Activated gamma-delta T cell treated with Interleukin-2 at 50 U/mL for 16 hours (primary cell): ENCODE results near the gene CREB3.

Source experiments
- DNase-seq: peaks from one replicate; pipeline ENCODE4 v3.0.0-alpha.2; 2020

The CREB3 gene

DNA sequence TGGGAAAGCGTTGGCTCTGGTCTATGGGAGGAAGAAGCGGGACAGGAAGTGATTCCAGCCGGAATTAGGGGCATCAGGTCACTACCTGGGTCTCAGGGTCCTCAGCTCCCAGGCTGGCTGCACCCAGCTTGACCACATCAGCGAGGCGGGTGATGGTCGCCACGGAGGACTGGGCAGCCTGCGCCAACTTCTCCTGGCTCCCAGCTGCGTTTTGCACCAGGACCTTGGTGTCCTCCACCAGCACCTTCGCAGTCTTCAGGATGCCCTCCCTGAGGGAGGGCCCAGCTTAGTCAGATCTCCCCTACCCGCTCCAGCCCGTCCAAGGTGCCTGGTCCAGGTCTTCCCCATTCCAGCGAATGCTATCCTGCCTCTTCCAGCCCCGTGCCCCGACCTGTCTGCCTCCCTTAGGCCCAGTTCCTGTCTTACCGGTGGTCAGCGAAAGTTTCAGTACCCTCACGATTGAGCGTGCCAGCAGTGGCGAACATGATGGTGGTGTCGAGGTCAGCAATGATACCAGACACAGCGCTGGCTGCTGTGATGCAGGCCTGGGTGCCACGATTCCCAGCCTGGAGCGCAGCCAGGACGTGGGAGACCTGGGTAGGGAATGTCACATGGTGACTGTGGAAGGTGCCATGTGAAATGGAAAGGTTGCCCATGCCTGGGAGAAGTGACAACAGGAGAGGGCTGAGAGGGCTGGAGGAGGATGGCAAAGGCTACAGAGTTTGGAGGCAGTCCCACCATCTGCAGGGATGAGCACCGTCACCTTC lies 28.4 kb upstream of the CREB3 start:
- no peak for DNase-seq

- DNase-seq = no peak
Observed at GRCh38 chr9:35705372-35705771, 27.1 kb upstream of the CREB3 start.

GRCh38 chr9:35705836-35706430 lies 26.5 kb upstream of the CREB3 start:
- DNase-seq = no peak

DNA sequence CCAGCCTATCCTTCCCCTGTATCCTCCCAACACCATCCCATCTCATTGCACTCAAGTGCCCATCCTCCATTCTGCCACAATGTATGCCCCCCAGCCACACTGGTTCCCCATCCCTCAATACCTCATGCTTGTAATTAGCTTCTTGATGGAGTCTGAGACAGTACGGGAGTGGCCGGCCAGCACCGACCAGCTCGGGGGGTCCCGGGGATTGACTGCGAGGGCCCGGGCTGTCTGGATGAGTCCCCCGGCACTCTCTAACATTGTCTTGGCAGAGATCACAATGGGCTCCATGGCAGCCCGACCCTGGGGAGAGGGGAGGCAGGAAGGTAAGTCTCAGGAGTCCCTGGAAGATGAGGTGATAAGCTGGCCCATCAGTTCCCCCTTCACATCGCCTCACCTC lies 25.5 kb upstream of the CREB3 start:
- no peak for DNase-seq

DNA sequence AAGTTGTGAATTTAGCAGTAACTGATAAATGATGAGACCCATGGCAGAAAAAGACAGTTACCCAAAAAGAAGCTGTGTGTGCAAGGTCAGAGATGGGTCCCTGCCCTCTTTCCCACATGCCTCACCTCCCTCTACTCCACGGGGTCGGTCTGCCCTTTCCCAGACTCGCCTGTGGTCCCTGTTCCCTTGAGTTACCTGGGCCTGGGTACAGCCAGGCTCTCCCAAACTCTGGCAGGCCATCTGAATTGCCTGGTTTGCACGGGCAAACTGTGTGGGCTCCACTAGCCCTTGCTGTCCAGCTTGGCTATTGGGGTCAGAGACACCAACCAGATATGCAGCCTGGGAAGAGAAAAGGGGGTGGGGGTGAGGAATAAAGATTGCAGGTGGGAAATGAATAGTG lies 24.3 kb upstream of the CREB3 start:
- no peak for DNase-seq

DNA sequence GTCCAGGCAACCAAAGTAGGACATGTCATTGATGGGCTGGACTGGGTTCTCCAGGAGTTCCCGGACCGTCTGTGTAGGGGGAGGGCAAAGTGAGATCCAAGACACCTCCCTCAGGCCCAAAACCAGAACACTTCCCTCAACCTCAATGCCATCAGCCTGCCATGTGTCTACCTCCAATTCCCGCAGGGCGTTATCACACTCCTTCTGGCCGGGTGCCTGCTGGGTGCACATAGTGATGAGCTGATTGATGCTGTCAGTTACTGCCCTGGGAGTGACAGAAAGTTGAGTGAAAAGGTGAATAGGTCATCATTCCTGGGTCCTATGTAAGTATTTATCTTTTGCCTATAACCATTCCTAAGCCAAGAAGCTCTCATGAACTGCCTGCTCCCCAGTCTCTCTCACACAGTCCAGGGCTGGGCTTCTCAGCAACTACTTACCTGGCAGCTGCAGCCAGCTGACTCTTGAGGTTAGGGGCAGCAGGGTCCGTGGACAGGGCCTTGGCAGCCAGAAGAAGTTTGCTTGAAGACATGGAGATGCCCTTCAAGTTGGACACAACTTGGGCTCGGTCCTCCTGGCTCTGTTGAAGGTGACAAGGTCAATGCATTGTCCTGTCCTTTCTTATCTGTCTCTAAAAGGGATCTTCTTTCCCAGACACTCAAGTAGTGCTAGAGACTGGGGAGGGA lies 21.5 kb upstream of the CREB3 start:
- DNase-seq = no peak

- no peak for DNase-seq
Observed at GRCh38 chr9:35711501-35712428, 20.7 kb upstream of the CREB3 start.

GRCh38 chr9:35712762-35713400 lies 19.6 kb upstream of the CREB3 start:
- DNase-seq = no peak

DNA sequence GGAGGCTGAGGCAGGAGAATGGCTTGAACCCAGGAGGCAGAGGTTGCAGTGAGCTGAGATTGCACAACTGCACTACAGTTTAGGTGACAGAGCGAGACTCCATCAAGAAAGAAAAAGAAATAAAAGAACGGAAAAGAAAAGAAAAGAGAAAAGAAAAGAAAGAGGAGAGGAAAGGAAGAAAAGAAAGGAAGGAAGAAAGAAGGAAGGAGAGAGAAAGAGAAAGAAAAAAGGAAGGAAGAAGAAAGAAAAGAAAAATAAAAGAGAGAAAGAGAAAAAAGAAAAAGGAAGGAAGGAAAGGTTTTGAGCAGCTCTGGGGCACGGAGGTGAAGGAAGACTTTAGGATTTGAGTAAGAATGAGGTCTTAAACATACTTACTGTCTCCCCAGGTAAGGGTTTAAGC lies 18.9 kb upstream of the CREB3 start:
- no peak for DNase-seq

GRCh38 chr9:35714123-35714522 lies 18.3 kb upstream of the CREB3 start:
- no peak for DNase-seq

DNA sequence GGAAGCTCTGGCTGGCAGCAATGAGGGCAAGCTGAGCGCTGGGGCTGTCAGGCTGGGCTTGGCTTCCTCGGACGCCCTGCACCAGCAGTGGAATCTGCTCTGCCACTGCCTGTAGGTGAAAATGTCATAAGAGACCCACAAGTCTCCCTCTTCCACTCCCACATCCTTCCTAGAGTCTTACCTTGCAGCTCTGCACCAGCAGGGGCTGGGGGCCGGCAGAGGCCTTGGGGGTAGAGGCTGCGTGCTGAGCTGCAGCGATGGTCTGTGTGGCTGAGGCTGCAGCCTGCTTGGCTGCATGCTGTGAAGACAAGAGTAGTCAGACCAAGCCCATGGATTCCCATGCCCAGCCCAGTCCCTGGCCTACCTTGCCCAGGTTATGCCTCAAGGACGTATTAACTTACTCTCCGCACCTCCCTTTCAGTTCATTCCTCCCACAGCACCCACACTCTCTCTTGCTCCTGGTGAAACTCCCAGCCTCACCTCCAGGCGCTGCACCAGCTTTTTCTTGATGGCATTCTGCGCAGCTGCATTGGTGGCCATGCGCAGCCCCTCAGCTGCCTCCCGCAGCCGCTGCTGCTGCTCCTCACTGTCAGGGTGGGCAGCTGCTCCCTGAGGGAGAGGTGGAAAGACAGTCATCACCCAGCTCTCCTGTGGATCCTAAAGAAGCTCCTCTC lies 17.8 kb upstream of the CREB3 start:
- no peak for DNase-seq

DNA sequence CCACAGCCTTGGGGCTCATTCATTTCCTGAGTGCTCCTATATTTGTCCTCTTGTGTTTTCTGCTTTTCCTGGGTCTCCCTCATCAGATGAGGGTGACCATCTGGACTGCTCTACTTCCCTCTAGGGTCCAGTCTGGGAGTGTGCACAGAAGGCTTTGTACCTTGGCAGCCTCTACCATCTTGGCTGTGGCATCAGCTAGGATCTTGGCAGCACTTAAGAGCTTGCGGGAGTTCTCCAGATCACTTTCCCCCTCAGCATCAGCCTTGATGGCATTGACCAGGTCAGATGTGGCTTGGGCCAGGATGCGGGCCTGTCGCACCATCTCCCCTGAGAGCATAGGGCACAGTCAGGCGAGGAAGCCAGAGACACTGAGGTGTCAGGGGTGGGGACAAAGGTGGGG lies 16.2 kb upstream of the CREB3 start:
- no peak for DNase-seq

DNA sequence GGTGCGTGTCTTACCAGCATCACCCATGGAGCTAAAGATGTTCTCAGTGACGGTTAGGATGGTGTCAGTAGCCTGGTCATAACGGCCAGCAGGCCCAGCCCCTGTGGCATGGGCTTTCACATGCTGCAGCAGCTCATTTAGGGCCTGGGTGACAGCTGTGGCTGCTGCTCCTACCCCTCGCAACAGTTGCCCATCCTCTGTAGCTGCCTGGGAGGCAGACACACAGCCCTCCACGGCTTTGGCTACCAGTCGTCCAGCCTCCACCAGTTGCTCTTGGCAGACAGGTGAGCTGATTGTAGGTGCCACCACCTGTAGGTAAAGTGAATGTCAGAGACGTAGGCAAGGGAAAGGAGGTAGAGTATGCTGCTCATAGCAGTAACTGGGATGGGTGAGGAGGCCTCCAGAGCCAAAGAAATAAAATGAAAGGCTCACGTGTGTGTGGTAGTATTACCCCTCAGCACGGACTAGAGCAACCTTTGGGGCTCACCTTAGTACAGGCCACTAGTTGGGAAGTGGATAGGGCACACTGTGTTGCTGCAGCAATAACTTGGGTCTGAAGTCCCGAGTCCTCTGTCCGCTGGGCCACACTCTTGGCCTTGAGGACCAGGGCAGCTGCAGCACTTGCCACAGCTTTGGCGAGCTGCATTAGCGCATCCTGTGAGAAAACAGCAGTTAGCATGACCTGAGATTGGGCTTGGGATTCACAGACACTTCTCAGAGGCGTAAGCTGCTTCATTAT lies 15.2 kb upstream of the CREB3 start:
- DNase-seq = no peak

DNA sequence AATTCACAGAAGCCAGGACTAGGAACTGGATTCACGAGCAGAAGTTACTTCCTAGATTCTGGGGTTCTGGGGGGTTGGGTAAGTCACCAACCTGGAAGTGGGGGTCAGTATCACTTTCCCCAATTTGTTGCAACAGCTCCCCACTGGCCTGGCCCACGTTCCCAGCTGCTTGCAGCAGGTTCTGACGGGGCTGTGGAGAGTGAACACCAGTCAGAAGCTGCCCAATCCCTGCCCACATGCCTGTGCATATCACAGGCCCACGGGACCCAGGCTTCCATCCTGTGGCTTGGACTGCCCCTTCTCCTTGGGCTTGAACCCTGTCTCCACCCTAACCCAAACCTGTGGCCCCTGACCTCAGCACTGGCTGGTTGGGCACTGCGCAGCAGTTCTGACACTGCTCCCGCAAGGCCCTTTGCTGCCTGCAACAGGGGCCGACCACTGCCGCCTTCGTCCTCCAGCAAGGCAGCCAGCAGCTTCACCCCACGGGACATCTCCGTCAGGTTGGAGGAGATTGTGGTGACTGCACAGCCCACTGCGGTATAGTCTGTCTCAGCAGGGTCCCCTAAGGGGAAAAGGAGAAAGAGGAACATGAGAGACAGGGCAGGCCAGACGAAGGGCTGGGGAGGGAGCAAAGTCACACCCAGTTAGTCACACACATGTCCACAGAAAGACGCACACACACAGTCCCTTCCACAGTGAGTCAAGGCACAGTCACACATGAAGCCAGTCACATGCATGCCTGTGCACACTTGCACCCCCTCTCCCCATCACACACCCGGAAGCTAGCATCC lies 13.6 kb upstream of the CREB3 start:
- no peak for DNase-seq

GRCh38 chr9:35719546-35719945 lies 12.9 kb upstream of the CREB3 start:
- DNase-seq = no peak

- DNase-seq = no peak
Observed at GRCh38 chr9:35723426-35723825, 9.0 kb upstream of the CREB3 start.

- DNase-seq = no peak
Observed at GRCh38 chr9:35723908-35724307, 8.6 kb upstream of the CREB3 start.

GRCh38 chr9:35725362-35725761 lies 7.1 kb upstream of the CREB3 start:
- no peak for DNase-seq

DNA sequence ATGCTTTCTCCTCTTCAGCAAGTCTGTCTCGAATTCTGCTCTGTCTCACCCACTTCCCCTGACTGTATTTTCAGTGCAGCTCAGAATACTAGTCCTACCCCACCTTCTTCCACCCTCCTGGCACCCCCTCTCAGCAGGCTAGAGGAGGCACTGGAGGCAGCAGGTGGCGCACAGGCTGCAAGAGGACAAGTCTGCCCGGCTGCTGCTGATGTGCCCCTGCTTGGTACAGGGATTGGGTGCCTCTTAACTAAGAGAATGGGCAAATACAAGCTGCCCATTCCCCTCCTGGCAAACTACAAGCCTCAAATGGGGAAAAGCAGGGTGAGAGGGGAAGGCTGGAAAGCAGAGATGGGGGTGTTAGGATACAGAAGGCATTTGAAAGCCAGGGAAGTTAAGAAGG lies 5.5 kb upstream of the CREB3 start:
- DNase-seq = peak; percentile 53

GRCh38 chr9:35727676-35728040 lies 4.8 kb upstream of the CREB3 start:
- no peak for DNase-seq
